ENCODE data around the gene ADCY2.

GRCh38 chr5:7537573-7537972 is 141.6 kb downstream of the ADCY2 start:
- TF ChIP-seq CTCF (IDR thresholded peaks at IDR 0.05; ENCODE audit: low read depth, low read length) (no peak), EZH2phosphoT487 (IDR thresholded peaks at IDR 0.05; ENCODE audit: low read depth) (no peak)

Measured in OCI-LY3 (cell line).